Bronchial smooth muscle cell (primary cell): ENCODE measurements around the gene LAG3. TPM values are rescaled to one million over a fixed set of nuclear protein-coding genes. Genes with fewer than 3 reads are reported as not detected.

ENCODE experiments used
- total RNA-seq: library from RNA; depleted of rRNA; stranded (reverse); fragments of >200 nt; gene quantifications from 2 replicates; pipeline ENCODE4 v1.2.1, GENCODE V29; 2014

The LAG3 gene
- total RNA-seq, result 0.09 and 0.32 TPM in 2 replicates

GRCh38 chr12:6772331-6772695, at the start of gene LAG3:
TSS of gene LAG3 (plus strand) at chr12:6772520. CDS start at chr12:6772853, 333 bp downstream.

GRCh38 chr12:6723607-6724408, 48.5 kb upstream of the LAG3 start, which contains the start of gene COPS7A:
TSS of gene COPS7A (plus strand) at chr12:6724046. CDS start at chr12:6724657, 611 bp downstream.

GRCh38 chr12:6752921-6753771, 19.2 kb upstream of the LAG3 start, which contains the start of gene MLF2:
TSS of gene MLF2 (minus strand) at chr12:6753141. CDS start at chr12:6752334, 807 bp downstream.

GRCh38 chr12:6765634-6766581, 6.4 kb upstream of the LAG3 start, which contains the start of gene PTMS:
TSS of gene PTMS (plus strand) at chr12:6766363. CDS start at chr12:6766706, 343 bp downstream.

GRCh38 chr12:6788972-6789924, 16.9 kb downstream of the LAG3 start, which contains the start of gene CD4:
TSS of gene CD4 (plus strand) at chr12:6789528. CDS start at chr12:6800139, 10,611 bp downstream.

GRCh38 chr12:6821591-6822425, 49.5 kb downstream of the LAG3 start, which contains the start of gene GPR162:
TSS of gene GPR162 (plus strand) at chr12:6821821. CDS start at chr12:6823899, 2,078 bp downstream.

Other genes with a start within 250 kb of the LAG3 start
- 6,052 and 6,940 TPM in 2 replicates for gene GAPDH, start 238.0 kb upstream of the LAG3 start, total RNA-seq
- 15.8 and 25.7 TPM in 2 replicates for gene IFFO1, start 216.5 kb upstream of the LAG3 start, total RNA-seq
- 9.5 and 10.9 TPM in 2 replicates for gene NOP2, start 204.2 kb upstream of the LAG3 start, total RNA-seq
- 177 and 244 TPM in 2 replicates for gene CHD4, start 165.1 kb upstream of the LAG3 start, total RNA-seq
- not detected in 2 replicates for gene LPAR5, start 136.6 kb upstream of the LAG3 start, total RNA-seq
- 0.16 and 0.34 TPM in 2 replicates for gene ACRBP, start 125.1 kb upstream of the LAG3 start, total RNA-seq
- 41.0 and 41.6 TPM in 2 replicates for gene ING4, start 109.4 kb upstream of the LAG3 start, total RNA-seq
- 9.6 and 10.8 TPM in 2 replicates for gene ZNF384, start 83.1 kb upstream of the LAG3 start, total RNA-seq
- 0.09 and 0.16 TPM in 2 replicates for gene PIANP, start 71.7 kb upstream of the LAG3 start, total RNA-seq
- gene COPS7A, start 48.5 kb upstream of the LAG3 start, total RNA-seq, result 98.5 and 128 TPM in 2 replicates
- 95.8 and 115 TPM in 2 replicates for gene MLF2, start 19.4 kb upstream of the LAG3 start, total RNA-seq
- 59.3 and 88.7 TPM in 2 replicates for gene PTMS, start 6.2 kb upstream of the LAG3 start, total RNA-seq
- gene CD4, start 17.0 kb downstream of the LAG3 start, total RNA-seq, result 0.16 and 0.17 TPM in 2 replicates
- 5.1 and 5.8 TPM in 2 replicates for gene GPR162, start 49.3 kb downstream of the LAG3 start, total RNA-seq
- gene P3H3, start 55.9 kb downstream of the LAG3 start, total RNA-seq, result 72.0 and 114 TPM in 2 replicates
- 1.3 and 2.0 TPM in 2 replicates for gene GNB3, start 68.4 kb downstream of the LAG3 start, total RNA-seq
- 1.2 and 3.0 TPM in 2 replicates for gene CDCA3, start 78.8 kb downstream of the LAG3 start, total RNA-seq
- 77.2 and 79.0 TPM in 2 replicates for gene USP5, start 79.6 kb downstream of the LAG3 start, total RNA-seq
- 512 and 968 TPM in 2 replicates for gene TPI1, start 95.0 kb downstream of the LAG3 start, total RNA-seq
- gene SPSB2, start 100.8 kb downstream of the LAG3 start, total RNA-seq, result 10.1 and 13.6 TPM in 2 replicates
- 11.3 and 15.9 TPM in 2 replicates for gene LRRC23, start 132.3 kb downstream of the LAG3 start, total RNA-seq
- gene ENO2, start 142.1 kb downstream of the LAG3 start, total RNA-seq, result 18.4 and 19.9 TPM in 2 replicates
- 8.2 and 11.0 TPM in 2 replicates for gene ATN1, start 155.4 kb downstream of the LAG3 start, total RNA-seq
- gene RNU7-1, start 171.3 kb downstream of the LAG3 start, total RNA-seq, result not detected in 2 replicates
- 137 and 179 TPM in 2 replicates for gene C12orf57, start 171.5 kb downstream of the LAG3 start, total RNA-seq
- gene PTPN6, start 178.8 kb downstream of the LAG3 start, total RNA-seq, result 0.09 and 0.79 TPM in 2 replicates
- gene PHB2, start 198.1 kb downstream of the LAG3 start, total RNA-seq, result 101 and 123 TPM in 2 replicates
- 21.1 and 25.8 TPM in 2 replicates for gene EMG1, start 198.4 kb downstream of the LAG3 start, total RNA-seq
- gene LPCAT3, start 246.0 kb downstream of the LAG3 start, total RNA-seq, result 10.2 and 12.8 TPM in 2 replicates